CMK (cell line): ENCODE data around the gene APOA5.
"Not testable (repeated sequence)": the region's sequence is repeated elsewhere in the genome, so short reads cannot be mapped to it uniquely, and the experiment has no call there.

Experiments
- DNase-seq: peaks from one replicate; pipeline ENCODE4 v3.0.0-alpha.2; 2010; ENCODE audit warnings: low read depth

APOA5 gene

DNA sequence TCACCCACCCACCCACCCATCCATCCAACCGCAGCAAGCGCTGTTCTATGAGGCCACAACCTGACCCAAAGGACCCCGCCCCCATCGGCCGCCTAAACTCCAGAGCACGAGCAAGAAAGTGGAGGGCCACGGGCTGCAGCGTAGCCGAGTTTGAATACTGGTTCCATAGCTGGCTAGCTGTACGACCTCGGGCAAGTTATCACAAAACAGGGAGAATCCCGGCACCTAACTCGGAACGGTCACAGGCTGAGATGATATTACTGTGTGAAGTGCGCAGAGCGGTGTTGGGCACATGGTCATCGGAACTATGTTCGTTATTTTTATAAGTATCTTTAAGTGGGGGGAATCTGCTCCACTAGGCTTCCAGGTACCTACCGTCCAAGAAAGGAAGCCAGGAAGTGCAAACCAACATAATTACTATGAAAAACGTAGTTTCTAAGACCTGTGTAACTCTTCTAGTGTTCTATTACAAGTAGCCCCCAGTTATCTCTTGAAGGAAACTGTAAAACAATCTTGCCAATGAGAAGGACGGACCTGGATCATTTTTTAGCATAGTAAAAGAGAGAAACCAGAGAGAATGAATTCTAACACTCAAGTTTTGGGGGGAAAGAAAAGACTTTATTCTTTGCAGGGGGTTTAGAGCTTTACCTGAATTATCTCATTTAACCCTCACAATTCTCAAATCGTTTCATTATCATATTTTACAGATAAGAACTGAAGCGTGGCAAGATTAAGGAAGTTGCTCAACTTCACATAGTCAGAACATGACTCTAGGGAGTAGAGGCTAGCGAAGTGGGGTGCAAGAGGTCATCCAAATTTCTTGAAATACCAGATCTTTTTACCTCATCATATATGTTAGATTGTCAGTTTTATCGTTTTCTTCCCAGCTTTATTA is 18.2 kb downstream of the APOA5 start:
- DNase-seq, result no peak

DNA sequence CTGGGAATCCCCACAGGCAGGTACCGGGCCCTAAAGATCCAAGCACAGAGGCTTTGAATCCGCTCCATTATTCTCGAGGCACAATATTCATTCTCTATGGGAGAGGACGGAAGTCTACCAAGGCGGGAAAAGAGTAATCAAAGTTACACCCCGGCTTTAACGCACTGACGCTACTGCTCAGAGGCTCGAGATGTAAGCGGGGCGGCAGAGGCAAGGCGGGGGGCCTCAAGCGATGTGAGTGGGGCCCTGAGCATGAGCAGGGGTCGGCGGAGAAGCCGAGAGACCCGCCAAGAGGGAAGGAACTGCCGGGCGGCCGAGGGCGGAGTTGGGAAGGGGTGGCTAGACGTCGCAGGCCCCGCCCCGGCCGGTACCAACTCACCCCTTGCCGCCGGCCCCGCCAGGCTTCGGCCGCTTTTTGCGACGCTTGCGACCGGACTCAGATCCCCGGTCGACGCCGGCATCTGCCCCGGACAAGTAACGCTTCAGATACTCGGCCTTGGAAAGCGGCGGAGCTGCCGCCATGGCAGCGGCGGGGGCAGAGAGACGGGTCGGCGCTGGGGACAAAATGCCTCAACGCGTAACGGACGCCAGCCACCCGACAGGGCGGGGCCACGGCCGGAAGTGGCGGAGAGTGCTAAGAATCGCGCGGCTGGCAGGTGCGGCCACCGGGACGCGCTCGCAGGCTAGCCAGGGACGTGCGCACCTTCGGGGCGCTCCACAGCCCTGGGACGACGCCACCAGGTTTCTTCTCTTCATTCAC is 19.1 kb downstream of the APOA5 start, which contains the start of gene BUD13:
Gene BUD13, minus strand, starts transcription at position 545 of the 760 bp plus-strand sequence. Its CDS starts 23 bp downstream, at position 522.
- DNase-seq, result peak; percentile 68

DNA sequence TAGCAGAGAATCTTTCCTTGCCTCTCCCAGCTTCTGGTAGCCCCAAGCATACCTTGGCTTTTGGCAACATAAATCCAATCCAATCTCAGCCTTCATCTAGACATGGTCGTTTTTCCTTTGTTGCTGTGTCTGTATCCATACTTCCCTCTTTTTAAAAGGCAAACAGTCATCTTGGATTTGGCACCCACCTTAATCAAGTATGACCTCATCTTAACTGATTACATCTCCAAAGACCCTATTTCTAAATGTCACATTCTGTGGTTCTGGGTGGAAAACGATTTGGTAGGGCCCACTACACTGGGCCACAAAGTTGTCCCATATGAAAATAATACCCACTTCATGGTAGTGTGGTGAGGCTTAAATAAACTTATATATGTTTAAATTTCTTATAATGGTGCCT is 19.7 kb downstream of the APOA5 start:
- DNase-seq, result no peak

DNA sequence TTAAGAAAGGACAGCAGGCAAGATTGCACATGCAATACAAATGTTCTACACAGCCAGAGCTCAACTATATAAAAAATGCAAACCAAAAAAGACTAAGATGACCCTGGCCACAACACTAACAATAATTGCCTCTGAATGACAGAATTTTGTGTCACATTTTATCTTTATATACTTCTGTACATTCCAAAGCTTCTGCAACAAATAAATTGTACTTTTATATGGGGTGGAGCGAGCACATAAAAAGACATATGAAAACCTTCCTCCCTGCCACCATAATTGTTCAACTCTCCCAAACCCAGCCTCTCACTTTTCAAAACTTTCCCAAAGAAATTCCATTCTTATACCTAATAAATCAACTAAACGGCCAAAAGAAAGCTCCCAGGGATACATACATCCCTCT is 29.5 kb downstream of the APOA5 start:
- no peak for DNase-seq

DNA sequence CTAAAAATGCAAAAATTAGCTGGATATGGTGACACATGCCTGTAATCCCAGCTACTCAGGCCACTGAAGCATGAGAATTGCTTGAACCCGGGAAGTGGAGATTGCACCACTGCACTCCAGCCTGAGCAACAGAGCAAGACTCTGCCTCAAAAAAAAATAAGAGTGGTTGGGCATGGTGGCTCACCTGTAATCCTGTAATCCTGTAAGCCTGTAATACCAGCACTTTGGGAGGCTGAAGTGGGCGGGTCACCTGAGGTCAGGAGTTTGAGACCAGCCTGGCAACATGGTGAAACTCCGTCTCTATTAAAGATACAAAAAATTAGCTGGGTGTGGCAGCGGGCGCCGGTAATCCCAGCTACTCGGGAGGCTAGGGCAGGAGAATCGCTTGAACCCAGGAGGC is 35.6 kb downstream of the APOA5 start:
- DNase-seq, result not testable (repeated sequence)

DNA sequence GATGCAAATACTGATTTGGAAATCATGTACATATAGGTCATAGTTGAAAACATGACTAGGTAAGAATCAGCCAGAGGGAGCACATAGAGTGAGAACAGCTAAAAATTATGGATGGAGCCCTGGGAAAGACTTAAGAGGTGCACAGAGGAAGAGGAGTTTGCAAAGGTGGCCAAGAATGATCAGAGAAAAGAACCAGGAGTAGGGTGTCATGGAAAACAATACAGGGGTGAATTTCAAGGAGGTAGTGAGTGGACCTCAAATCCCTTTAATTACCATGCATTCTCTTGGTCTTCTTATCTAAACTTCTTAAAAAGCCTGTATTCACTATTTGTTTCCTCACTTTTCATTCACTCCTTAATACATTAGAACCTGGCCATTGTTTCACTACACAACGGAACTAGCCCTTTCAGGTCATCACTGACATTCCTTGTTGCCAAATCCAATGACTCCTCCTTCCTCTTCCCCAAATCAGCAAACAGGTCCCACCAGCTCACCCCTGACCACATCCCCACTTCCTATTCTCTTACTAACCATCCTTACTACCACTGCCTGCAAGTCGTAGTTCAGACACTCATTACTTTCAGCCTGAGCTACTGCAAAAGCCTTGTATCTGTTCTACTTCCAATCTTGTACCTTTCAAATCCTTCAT is 41.5 kb downstream of the APOA5 start:
- no peak for DNase-seq

DNA sequence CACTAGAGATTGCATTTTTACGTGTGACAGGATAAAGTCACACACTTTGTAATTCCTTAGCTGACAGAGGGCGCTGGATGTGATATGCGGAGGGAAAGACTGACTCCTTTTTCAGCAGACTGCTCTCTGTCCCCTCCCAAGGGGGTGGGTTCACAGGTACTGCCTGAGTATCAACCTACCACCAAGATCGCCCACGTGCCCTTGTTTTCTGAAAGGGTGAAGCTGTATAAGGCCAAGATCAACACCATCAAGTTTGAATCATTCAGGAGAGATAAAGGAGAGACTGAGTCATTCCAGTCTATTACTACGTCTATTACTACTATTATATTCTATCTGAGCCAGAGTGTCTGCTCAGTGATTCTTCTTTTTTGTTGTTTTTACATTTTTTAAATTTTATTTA is 49.6 kb downstream of the APOA5 start:
- no peak for DNase-seq

DNA sequence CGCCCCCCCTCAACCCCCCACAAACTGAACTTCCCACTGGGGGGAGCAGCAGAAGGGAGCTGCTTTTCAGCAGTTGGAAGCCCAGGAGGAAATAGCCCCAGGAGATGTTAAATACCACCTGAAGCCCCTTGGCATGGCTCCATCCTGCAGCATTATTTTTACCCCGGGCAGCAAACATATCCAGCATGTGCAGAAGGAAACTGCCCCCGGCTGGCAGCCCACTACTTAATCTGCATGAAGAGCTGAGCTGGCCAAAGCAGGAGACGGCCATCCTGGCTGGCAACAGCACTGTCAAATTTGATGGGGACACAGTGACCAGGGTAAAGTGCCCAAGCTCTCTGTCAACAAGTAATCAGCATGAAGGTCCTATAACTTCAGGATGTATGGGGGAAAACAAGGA is 50.9 kb downstream of the APOA5 start:
- no peak for DNase-seq
